H9 (cell line): ENCODE data around the gene ABCA6. TPM values are rescaled to one million over a fixed set of nuclear protein-coding genes. Genes with fewer than 3 reads are reported as not detected.

Source experiments
- DNase-seq: peaks from one replicate; pipeline ENCODE4 v3.0.0-alpha.2; 2017
- H2AFZ ChIP-seq: one replicate; pipeline ENCODE4 v1.6.1; 2013; ENCODE audit warnings: mild to moderate bottlenecking, low read length, control low read depth, moderate library complexity
- H2AK5ac ChIP-seq: 2 replicates; pipeline ENCODE4 v1.6.1; 2013; ENCODE audit warnings: low read length, control low read depth, mixed read lengths; ENCODE audit not compliant: insufficient read length
- H2BK120ac ChIP-seq: one replicate; pipeline ENCODE4 v1.6.1; 2013; ENCODE audit warnings: low read depth, mild to moderate bottlenecking, low read length, control low read depth, inconsistent platforms; ENCODE audit not compliant: poor library complexity, severe bottlenecking
- H2BK12ac ChIP-seq: 2 replicates; pipeline ENCODE4 v1.6.1; 2013; ENCODE audit warnings: low read length, control low read depth, mixed read lengths, low read depth; ENCODE audit not compliant: insufficient read length
- H2BK15ac ChIP-seq: 2 replicates; pipeline ENCODE4 v1.6.1; 2013; ENCODE audit warnings: low read depth, low read length, control low read depth
- H2BK20ac ChIP-seq: one replicate; pipeline ENCODE4 v1.6.1; 2013; ENCODE audit warnings: low read depth, mild to moderate bottlenecking, low read length, control low read depth, inconsistent platforms; ENCODE audit not compliant: poor library complexity, severe bottlenecking
- H2BK5ac ChIP-seq: 2 replicates; pipeline ENCODE4 v1.6.1; 2013; ENCODE audit warnings: low read length, control low read depth, mixed read lengths; ENCODE audit not compliant: insufficient read length
- H3K14ac ChIP-seq: 2 replicates; pipeline ENCODE4 v1.6.1; 2013; ENCODE audit warnings: low read length, control low read depth; ENCODE audit not compliant: insufficient read depth
- H3K18ac ChIP-seq: 2 replicates; pipeline ENCODE4 v1.6.1; 2013; ENCODE audit warnings: low read depth, mild to moderate bottlenecking, mixed read lengths, low read length, control low read depth; ENCODE audit not compliant: insufficient read length
- H3K23ac ChIP-seq: 2 replicates; pipeline ENCODE4 v1.6.1; 2013; ENCODE audit warnings: low read length, control low read depth, mixed read lengths, low read depth; ENCODE audit not compliant: insufficient read length
- H3K23me2 ChIP-seq: 2 replicates; pipeline ENCODE4 v1.6.1; 2013; ENCODE audit warnings: low read depth, mild to moderate bottlenecking, mixed read lengths, low read length, control low read depth; ENCODE audit not compliant: insufficient read length, poor library complexity, severe bottlenecking
- H3K27ac ChIP-seq: 2 replicates; pipeline ENCODE4 v1.5.1; 2013; ENCODE audit warnings: low read length, control low read depth, mixed read lengths, low read depth; ENCODE audit not compliant: insufficient read length
- H3K27me3 ChIP-seq: 2 replicates; pipeline ENCODE4 v1.6.1; 2013; ENCODE audit warnings: low read length, control low read depth, inconsistent platforms; ENCODE audit not compliant: insufficient read depth
- H3K4ac ChIP-seq: 2 replicates; pipeline ENCODE4 v1.6.1; 2013; ENCODE audit warnings: low read depth, mild to moderate bottlenecking, control low read depth, inconsistent platforms, low read length, moderate library complexity
- H3K4me1 ChIP-seq: 2 replicates; pipeline ENCODE4 v1.6.1; 2013; ENCODE audit warnings: low read length, control low read depth, inconsistent platforms; ENCODE audit not compliant: insufficient read depth
- H3K4me2 ChIP-seq: 2 replicates; pipeline ENCODE4 v1.6.1; 2013; ENCODE audit warnings: low read length, control low read depth, mixed read lengths; ENCODE audit not compliant: insufficient read length, insufficient read depth
- H3K56ac ChIP-seq: 2 replicates; pipeline ENCODE4 v1.6.1; 2013; ENCODE audit warnings: low read depth, mild to moderate bottlenecking, mixed read lengths, low read length, control low read depth; ENCODE audit not compliant: insufficient read length
- H3K79me1 ChIP-seq: 2 replicates; pipeline ENCODE4 v1.6.1; 2013; ENCODE audit warnings: low read depth, mild to moderate bottlenecking, moderate library complexity, low read length, control low read depth, inconsistent platforms; ENCODE audit not compliant: insufficient read depth, poor library complexity, severe bottlenecking
- H3K79me2 ChIP-seq: 2 replicates; pipeline ENCODE4 v1.6.1; 2013; ENCODE audit warnings: low read length, control low read depth, inconsistent platforms; ENCODE audit not compliant: insufficient read depth
- H3K9ac ChIP-seq: 2 replicates; pipeline ENCODE4 v1.6.1; 2013; ENCODE audit warnings: low read length, control low read depth, mixed read lengths; ENCODE audit not compliant: insufficient read length; ENCODE audit errors: extremely low read depth
- H3K9me3 ChIP-seq: one replicate; pipeline ENCODE4 v1.6.1; 2013; ENCODE audit warnings: low read depth, low read length, inconsistent platforms; ENCODE audit not compliant: control insufficient read depth
- H3T11ph ChIP-seq: one replicate; pipeline ENCODE4 v1.6.1; 2013; ENCODE audit warnings: mild to moderate bottlenecking, low read length, control low read depth, inconsistent platforms
- H4K20me1 ChIP-seq: one replicate; pipeline ENCODE4 v1.6.1; 2013; ENCODE audit not compliant: control insufficient read depth, insufficient read length, insufficient read depth
- H4K5ac ChIP-seq: 2 replicates; pipeline ENCODE4 v1.6.1; 2013; ENCODE audit warnings: low read depth, mild to moderate bottlenecking, mixed read lengths, low read length, control low read depth; ENCODE audit not compliant: insufficient read length
- H4K8ac ChIP-seq: replicated peaks from 2 replicates; pipeline ENCODE4 v1.6.1; 2013; ENCODE audit warnings: low read length, control low read depth, mixed read lengths, low read depth; ENCODE audit not compliant: insufficient read length
- H4K91ac ChIP-seq: 2 replicates; pipeline ENCODE4 v1.6.1; 2013; ENCODE audit warnings: low read depth, mild to moderate bottlenecking, moderate library complexity, mixed read lengths, low read length, control low read depth; ENCODE audit not compliant: insufficient read length
- H3K27ac Mint-ChIP-seq, 3 experiments: 2 replicates in 2 of 3; 3 replicates in 1 of 3; pipeline ENCODE4 v1.8.0; 2020 to 2021; ENCODE audit warnings: mixed read lengths in 3 of 3, mild to moderate bottlenecking in 1 of 3, moderate library complexity in 1 of 3
- H3K27me3 Mint-ChIP-seq: 2 replicates; pipeline ENCODE4 v1.8.0; 2021; ENCODE audit warnings: low read depth, mild to moderate bottlenecking, moderate library complexity, mixed read lengths
- H3K36me3 Mint-ChIP-seq, 3 experiments: 2 replicates in 2 of 3; 3 replicates in 1 of 3; pipeline ENCODE4 v1.8.0; 2020 to 2021; ENCODE audit warnings: low read depth in 3 of 3, mixed read lengths in 3 of 3; ENCODE audit not compliant: insufficient read depth in 1 of 3
- H3K4me1 Mint-ChIP-seq, 2 experiments: 2 replicates each; pipeline ENCODE4 v1.8.0; 2020; ENCODE audit warnings: mixed read lengths in 2 of 2
- H3K4me3 Mint-ChIP-seq, 2 experiments: 2 replicates in 1 of 2; 3 replicates in 1 of 2; pipeline ENCODE4 v1.8.0; 2020 to 2021; ENCODE audit warnings: mild to moderate bottlenecking in 2 of 2, mixed read lengths in 2 of 2, moderate library complexity in 1 of 2
- H3K9me3 Mint-ChIP-seq, 2 experiments: 2 replicates in 1 of 2; 3 replicates in 1 of 2; pipeline ENCODE4 v1.8.0; 2020; ENCODE audit warnings: mild to moderate bottlenecking in 2 of 2, mixed read lengths in 2 of 2, moderate library complexity in 1 of 2
- CTCF ChIP-seq: fragments of 200-600 bp; sonication (generic); conservative IDR thresholded peaks from 3 replicates; pipeline ENCODE4 v1.8.0; 2021; ENCODE audit warnings: antibody characterized with exemption, mild to moderate bottlenecking
- WGBS: extraction: QIAGEN DNeasy Blood & Tissue Kit; methylation state at CpG from one replicate; pipeline ENCODE4 v1.1.7; 2013; ENCODE audit warnings: missing lambda C conversion rate, low lambda C conversion rate, mixed read lengths; ENCODE audit not compliant: insufficient read length; ENCODE audit errors: extremely low coverage; 5-methylcytosine and 5-hydroxymethylcytosine counted together
- total RNA-seq: library from RNA; stranded (reverse); gene quantifications from 2 replicates; pipeline ENCODE4 v1.2.1, GENCODE V29; 2021

Gene ABCA6
- total RNA-seq, 1 experiment from 2014 or later: not detected

DNA sequence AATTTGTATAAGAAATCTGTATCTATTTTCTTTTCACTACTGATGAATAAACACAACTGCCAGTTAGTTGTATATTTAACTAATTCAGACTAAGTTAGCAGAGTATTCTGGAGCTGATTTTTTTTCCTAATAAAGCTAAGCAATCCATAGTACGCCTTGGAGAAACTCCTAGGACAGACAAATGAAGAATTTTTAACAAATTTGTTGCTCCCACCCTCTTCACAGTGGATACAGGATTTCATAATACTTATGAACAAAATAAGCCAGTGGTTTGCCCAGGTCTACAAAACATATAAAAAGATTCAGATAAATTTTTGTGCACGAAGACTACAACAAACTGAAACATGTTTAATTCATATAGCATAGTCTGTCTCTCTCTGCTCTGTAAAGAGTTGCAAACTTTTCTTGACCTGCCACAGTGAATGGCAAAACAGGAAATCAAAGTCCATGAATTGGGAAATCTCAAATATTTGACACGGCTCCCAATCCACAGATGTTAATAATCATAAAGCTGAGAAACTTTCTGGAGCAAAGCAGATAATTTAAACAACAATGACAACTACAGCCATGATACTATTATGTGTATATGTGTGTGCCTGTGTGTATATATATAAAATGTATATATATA is 594 bp upstream of the ABCA6 start:
- Histone ChIP-seq H3K23me2 (no peaks in the 10 kb centered on the region), H3K18ac (no peak overlapping the region), H2BK15ac (no peak overlapping the region), H2BK20ac (no peak overlapping the region), H3T11ph (no peak overlapping the region), H4K8ac (no peak overlapping the region), H3K27ac (no peak overlapping the region), H3K79me2 (no peaks in the 10 kb centered on the region), H3K9me3 (no peaks in the 10 kb centered on the region), H2BK120ac (no peak overlapping the region), H3K14ac (no peak overlapping the region), H3K27me3 (no peaks in the 10 kb centered on the region), H3K4me2 (no peak overlapping the region), H3K79me1 (no peaks in the 10 kb centered on the region), H4K20me1 (no peaks in the 10 kb centered on the region), H2AK5ac (no peak overlapping the region), H3K23ac (no peak overlapping the region), H2AFZ (no peak overlapping the region), H3K56ac (no peak overlapping the region), H4K5ac (no peak overlapping the region), H3K4ac (no peak overlapping the region), H3K4me1 (no peaks in the 10 kb centered on the region), H2BK12ac (no peak overlapping the region), H2BK5ac (no peak overlapping the region), H3K9ac (no peak overlapping the region), H4K91ac (no peak overlapping the region)
- H3K27me3 Mint-ChIP-seq: no peaks in the 10 kb centered on the region; the same call in 1 of the 2 replicates
- DNase-seq: no peak
- no peak overlapping the region for H3K27ac Mint-ChIP-seq
- no peak for TF ChIP-seq CTCF
- H3K4me1 Mint-ChIP-seq: no peaks in the 10 kb centered on the region; a peak in 1 of 4 replicates
- H3K36me3 Mint-ChIP-seq: no peaks in the 10 kb centered on the region
- WGBS: no CpG with 5 or more reads among the region's 3 CpGs
- no peak overlapping the region for H3K4me3 Mint-ChIP-seq
- no peaks in the 10 kb centered on the region for H3K9me3 Mint-ChIP-seq
